Left lung (tissue), 10 donors: ENCODE measurements around the gene CHCHD6. TPM values are rescaled to one million over a fixed set of nuclear protein-coding genes. Genes with fewer than 3 reads are reported as not detected.

ENCODE experiments used
- ATAC-seq: fragments of 200-7000 bp; cut with Tn5 transposase; one replicate; pipeline ENCODE4 v1.9.1; 2020; ENCODE audit warnings: moderate library complexity
- DNase-seq, 4 donors: peaks; one replicate each; pipeline ENCODE4 v3.0.0-alpha.2; 2013 to 2020
- H3K27ac ChIP-seq, 2 donors: fragments of 200-600 bp; sonication (generic) in 1 of 2; one replicate each; pipeline versions ENCODE4 v1.5.0 to v1.8.0; 2020 to 2021
- H3K27me3 ChIP-seq, 2 donors: fragments of 200-600 bp; sonication (generic) in 1 of 2; one replicate each; pipeline versions ENCODE4 v1.5.0 to v1.8.0; 2020 to 2021
- H3K36me3 ChIP-seq, 2 donors: fragments of 200-600 bp; sonication (generic) in 1 of 2; one replicate each; pipeline versions ENCODE4 v1.5.0 to v1.8.0; 2020 to 2021
- H3K4me1 ChIP-seq, 2 donors: fragments of 200-600 bp; one replicate each; pipeline ENCODE4 v1.8.0; 2021
- H3K4me3 ChIP-seq, 2 donors: fragments of 200-600 bp; sonication (generic) in 1 of 2; one replicate each; pipeline versions ENCODE4 v1.5.0 to v1.8.0; 2020 to 2021; ENCODE audit warnings: mild to moderate bottlenecking in 1 of 2
- H3K9me3 ChIP-seq, 2 donors: fragments of 200-600 bp; sonication (generic) in 1 of 2; one replicate each; pipeline versions ENCODE4 v1.5.0 to v1.8.0; 2020 to 2021
- intact Hi-C, 2 donors: fragments of 100-400 bp; cut with DNase I; formaldehyde crosslinking; loops; one replicate each; pipeline versions ENCODE4 v1.11.2 to v1.14.2; 2022
- polyA plus RNA-seq, 6 donors: library from polyadenylated mRNA; unstranded; fragments of 120-200 nt; gene quantifications; one replicate each; pipeline ENCODE4 v1.2.1, GENCODE V29; 2013; ENCODE audit not compliant: insufficient read length in 6 of 6
- total RNA-seq, 2 donors: library from RNA; stranded (reverse); fragmentation: NEBNext Ultra II Directional; extraction: Animal tissue kit (Norgen Biotek cat#: 25700); gene quantifications; one replicate each; pipeline ENCODE4 v1.2.1, GENCODE V29; 2021
- TF ChIP-seq, protein P1 (sequence below), 2 donors: fragments of 200-600 bp; sonication (generic) in 1 of 2; IDR thresholded peaks; one replicate each; pipeline versions ENCODE4 v1.5.0 to v1.8.0; 2021; ENCODE audit warnings: antibody characterized with exemption in 2 of 2
- donor health status: DM: no; HTN: yes; CAD: no.
- donor health status: DM: no; HTN: no; CAD: no.

CHCHD6 gene
- total and polyA plus RNA-seq, 8 donors, result 11.8 to 21.1 (median 18.4) TPM

- peaks cover 0 to 65% of the 10 kb centered on the region in 2 donors for H3K27me3 ChIP-seq
- H3K27ac ChIP-seq, result no peak overlapping the region
- H3K9me3 ChIP-seq, result no peaks in the 10 kb centered on the region
- TF ChIP-seq, protein P1, sequence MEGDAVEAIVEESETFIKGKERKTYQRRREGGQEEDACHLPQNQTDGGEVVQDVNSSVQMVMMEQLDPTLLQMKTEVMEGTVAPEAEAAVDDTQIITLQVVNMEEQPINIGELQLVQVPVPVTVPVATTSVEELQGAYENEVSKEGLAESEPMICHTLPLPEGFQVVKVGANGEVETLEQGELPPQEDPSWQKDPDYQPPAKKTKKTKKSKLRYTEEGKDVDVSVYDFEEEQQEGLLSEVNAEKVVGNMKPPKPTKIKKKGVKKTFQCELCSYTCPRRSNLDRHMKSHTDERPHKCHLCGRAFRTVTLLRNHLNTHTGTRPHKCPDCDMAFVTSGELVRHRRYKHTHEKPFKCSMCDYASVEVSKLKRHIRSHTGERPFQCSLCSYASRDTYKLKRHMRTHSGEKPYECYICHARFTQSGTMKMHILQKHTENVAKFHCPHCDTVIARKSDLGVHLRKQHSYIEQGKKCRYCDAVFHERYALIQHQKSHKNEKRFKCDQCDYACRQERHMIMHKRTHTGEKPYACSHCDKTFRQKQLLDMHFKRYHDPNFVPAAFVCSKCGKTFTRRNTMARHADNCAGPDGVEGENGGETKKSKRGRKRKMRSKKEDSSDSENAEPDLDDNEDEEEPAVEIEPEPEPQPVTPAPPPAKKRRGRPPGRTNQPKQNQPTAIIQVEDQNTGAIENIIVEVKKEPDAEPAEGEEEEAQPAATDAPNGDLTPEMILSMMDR (IDR thresholded peaks at IDR 0.05), result no peak
- intact Hi-C loops, result no loop called here
- ATAC-seq (no peak), DNase-seq (no peak)
- no peaks in the 10 kb centered on the region for H3K36me3 ChIP-seq
- no peak overlapping the region for H3K4me3 ChIP-seq
- no peaks in the 10 kb centered on the region for H3K4me1 ChIP-seq
These were observed 199.5 kb downstream of the CHCHD6 start for GRCh38 chr3:126903521-126903920.

GRCh38 chr3:126907557-126907956, 203.5 kb downstream of the CHCHD6 start:
- Histone ChIP-seq H3K9me3 (no peaks in the 10 kb centered on the region), H3K4me1 (peaks cover 4 to 18% of the 10 kb centered on the region in 2 donors), H3K4me3 (no peak overlapping the region), H3K36me3 (no peaks in the 10 kb centered on the region), H3K27ac (no peak overlapping the region), H3K27me3 (peaks cover 0 to 71% of the 10 kb centered on the region in 2 donors)
- ATAC-seq, result no peak
- DNase-seq, result no peak
- intact Hi-C loops, result no loop called here
- TF ChIP-seq, protein P1 (IDR thresholded peaks at IDR 0.05), result no peak

DNA sequence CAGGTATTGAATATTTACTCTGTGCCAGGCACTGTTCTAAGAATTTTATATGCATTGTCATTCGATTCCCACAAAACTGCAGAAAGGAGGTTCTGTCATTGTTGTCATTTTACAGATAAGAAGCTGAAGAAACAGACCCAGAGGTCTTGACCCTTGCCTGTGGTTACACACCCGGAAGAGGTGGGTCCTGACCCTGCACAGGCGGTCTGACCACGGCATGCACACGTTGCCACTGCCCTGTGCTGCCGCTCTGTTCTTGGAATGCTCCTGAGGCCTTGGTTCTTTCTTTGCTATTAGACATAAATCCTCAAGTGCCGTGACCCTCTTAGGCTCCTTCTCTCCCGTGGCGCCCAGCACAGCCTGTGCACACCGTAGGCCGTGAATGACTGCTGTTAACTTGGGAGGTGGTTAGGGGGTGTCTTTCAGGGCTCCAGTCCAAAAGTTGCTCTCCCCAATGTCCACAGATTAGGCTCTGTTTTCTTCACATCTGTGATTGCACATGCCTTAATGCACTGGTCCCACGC, 204.8 kb downstream of the CHCHD6 start:
- no peak for ATAC-seq
- H3K4me1 ChIP-seq, result peaks cover 4 to 21% of the 10 kb centered on the region in 2 donors
- intact Hi-C loops, result no loop called here
- H3K27ac ChIP-seq, result no peak overlapping the region
- no peak for DNase-seq
- no peak overlapping the region for H3K4me3 ChIP-seq
- no peaks in the 10 kb centered on the region for H3K36me3 ChIP-seq
- no peaks in the 10 kb centered on the region for H3K9me3 ChIP-seq
- peaks cover 0 to 68% of the 10 kb centered on the region in 2 donors for H3K27me3 ChIP-seq
- TF ChIP-seq, protein P1 (IDR thresholded peaks at IDR 0.05), result no peak

GRCh38 chr3:126910231-126910630, 206.2 kb downstream of the CHCHD6 start:
- TF ChIP-seq, protein P1 (IDR thresholded peaks at IDR 0.05), result no peak
- DNase-seq (no peak), ATAC-seq (no peak)
- peaks cover 4 to 21% of the 10 kb centered on the region in 2 donors for H3K4me1 ChIP-seq
- H3K27me3 ChIP-seq, result peaks cover 0 to 66% of the 10 kb centered on the region in 2 donors
- no peaks in the 10 kb centered on the region for H3K9me3 ChIP-seq
- intact Hi-C loops, result no loop called here
- no peak overlapping the region for H3K4me3 ChIP-seq
- no peak overlapping the region for H3K27ac ChIP-seq
- no peaks in the 10 kb centered on the region for H3K36me3 ChIP-seq

- Histone ChIP-seq H3K9me3 (no peaks in the 10 kb centered on the region), H3K27me3 (peaks cover 0 to 64% of the 10 kb centered on the region in 2 donors), H3K4me3 (no peak overlapping the region), H3K4me1 (peaks cover 4 to 21% of the 10 kb centered on the region in 2 donors), H3K36me3 (no peaks in the 10 kb centered on the region), H3K27ac (peak overlapping the region; percentile 42 to 77)
- intact Hi-C loops, result no loop called here
- DNase-seq (peak in 2 of 4 donors; percentile 26 to 72), ATAC-seq (peak; percentile 92)
- TF ChIP-seq, protein P1 (IDR thresholded peaks at IDR 0.05), result no peak
These were observed 207.4 kb downstream of the CHCHD6 start for GRCh38 chr3:126911162-126912026.
